WTC11 (cell line): ENCODE data around the gene DFFB. TPM values are rescaled to one million over a fixed set of nuclear protein-coding genes. Genes with fewer than 3 reads are reported as not detected.

Experiments used
- ATAC-seq: fragments of 200-7000 bp; cut with Tn5 transposase; 2 replicates; pipeline ENCODE4 v1.10.0; 2021; ENCODE audit warnings: mild to moderate bottlenecking, moderate library complexity
- CTCF ChIA-PET: fragments of 300-600 bp; sonication (Branson Sonifier 250); formaldehyde crosslinking; loops from one replicate; lab custom pipeline; 2021; ENCODE audit warnings: antibody characterized with exemption; lab: Charles Lee
- POLR2A ChIA-PET: fragments of 350-600 bp; sonication (Branson Sonifier 250); formaldehyde crosslinking; loops from one replicate; lab custom pipeline; 2021; ENCODE audit warnings: antibody characterized with exemption; lab: Charles Lee
- DNase-seq: peaks from one replicate; pipeline ENCODE4 v3.0.0; 2021; ENCODE audit warnings: low spot score
- H3K27ac Mint-ChIP-seq: 2 replicates; pipeline ENCODE4 v1.8.0; 2021; ENCODE audit warnings: mixed read lengths
- H3K27me3 Mint-ChIP-seq: 2 replicates; pipeline ENCODE4 v1.8.0; 2021; ENCODE audit warnings: low read depth, mild to moderate bottlenecking, moderate library complexity, mixed read lengths
- H3K36me3 Mint-ChIP-seq: 2 replicates; pipeline ENCODE4 v1.8.0; 2021; ENCODE audit warnings: mixed read lengths
- H3K4me1 Mint-ChIP-seq: 2 replicates; pipeline ENCODE4 v1.8.0; 2022; ENCODE audit warnings: mixed read lengths
- H3K4me3 Mint-ChIP-seq: 2 replicates; pipeline ENCODE4 v1.8.0; 2021; ENCODE audit warnings: mild to moderate bottlenecking, moderate library complexity, mixed read lengths
- H3K9me3 Mint-ChIP-seq: 2 replicates; pipeline ENCODE4 v1.8.0; 2021; ENCODE audit warnings: mixed read lengths
- ATF6 ChIP-seq: sonication (generic); formaldehyde crosslinking; IDR thresholded peaks from 2 replicates; pipeline ENCODE4 v1.8.1; 2023; ENCODE audit warnings: mild to moderate bottlenecking, missing genetic modification reagents
- CBFB ChIP-seq: sonication (generic); formaldehyde crosslinking; IDR thresholded peaks from 2 replicates; pipeline ENCODE4 v1.8.1; 2022; ENCODE audit warnings: mild to moderate bottlenecking, low read depth, missing genetic modification reagents
- CDX4 ChIP-seq: fragments of 250-450 bp; sonication (Bioruptor Pico); IDR thresholded peaks from 2 replicates; pipeline ENCODE4 v1.9.0; 2021; ENCODE audit warnings: moderate library complexity, mild to moderate bottlenecking, inconsistent platforms, borderline replicate concordance
- CREM ChIP-seq: sonication (generic); formaldehyde crosslinking; IDR thresholded peaks from 2 replicates; pipeline ENCODE4 v1.8.1; 2022; ENCODE audit warnings: mild to moderate bottlenecking, missing genetic modification reagents, moderate library complexity
- E2F1 ChIP-seq: sonication (generic); formaldehyde crosslinking; IDR thresholded peaks from 2 replicates; pipeline ENCODE4 v1.8.0; 2022; ENCODE audit warnings: mild to moderate bottlenecking, missing genetic modification reagents
- GABPB1 ChIP-seq: sonication (generic); formaldehyde crosslinking; IDR thresholded peaks from 2 replicates; pipeline ENCODE4 v1.8.1; 2023; ENCODE audit warnings: mild to moderate bottlenecking, missing genetic modification reagents
- IRF2 ChIP-seq: sonication (generic); formaldehyde crosslinking; IDR thresholded peaks from 2 replicates; pipeline ENCODE4 v1.8.0; 2022; ENCODE audit warnings: low read depth, missing genetic modification reagents, borderline replicate concordance
- NFATC4 ChIP-seq: fragments of 250-450 bp; sonication (Bioruptor Pico); IDR thresholded peaks from 2 replicates; pipeline ENCODE4 v1.9.0; 2021; ENCODE audit warnings: mild to moderate bottlenecking
- NR1H2 ChIP-seq: sonication (generic); formaldehyde crosslinking; IDR thresholded peaks from 2 replicates; pipeline ENCODE4 v1.9.0; 2021; ENCODE audit warnings: mild to moderate bottlenecking, moderate library complexity, missing genetic modification reagents
- OVOL2 ChIP-seq: fragments of 250-450 bp; sonication (Bioruptor Pico); IDR thresholded peaks from 2 replicates; pipeline ENCODE4 v1.9.0; 2021; ENCODE audit warnings: mild to moderate bottlenecking, borderline replicate concordance
- SMAD3 ChIP-seq: sonication (generic); formaldehyde crosslinking; IDR thresholded peaks from 2 replicates; pipeline ENCODE4 v1.8.0; 2022; ENCODE audit warnings: missing genetic modification reagents, mild to moderate bottlenecking, borderline replicate concordance
- SOX15 ChIP-seq: fragments of 250-450 bp; sonication (Bioruptor Pico); IDR thresholded peaks from 2 replicates; pipeline ENCODE4 v1.9.0; 2021; ENCODE audit warnings: mild to moderate bottlenecking
- TEAD1 ChIP-seq: sonication (generic); formaldehyde crosslinking; IDR thresholded peaks from 2 replicates; pipeline ENCODE4 v1.8.0; 2022; ENCODE audit warnings: mild to moderate bottlenecking, missing genetic modification reagents
- ZNF263 ChIP-seq: sonication (generic); formaldehyde crosslinking; IDR thresholded peaks from 2 replicates; pipeline ENCODE4 v1.8.1; 2022; ENCODE audit warnings: low read depth, mild to moderate bottlenecking, moderate library complexity, missing genetic modification reagents
- ZNF396 ChIP-seq: fragments of 250-450 bp; sonication (Bioruptor Pico); IDR thresholded peaks from 2 replicates; pipeline ENCODE4 v1.8.0; 2021; ENCODE audit warnings: mild to moderate bottlenecking, moderate library complexity, borderline replicate concordance
- total RNA-seq: library from RNA; stranded (reverse); gene quantifications from 3 replicates; pipeline ENCODE4 v1.2.3, GENCODE V29; 2021
- TF ChIP-seq, protein P1 (sequence below): sonication (generic); formaldehyde crosslinking; IDR thresholded peaks from 2 replicates; pipeline ENCODE4 v1.8.1; 2022; ENCODE audit warnings: low read depth, mild to moderate bottlenecking, moderate library complexity, missing genetic modification reagents, borderline replicate concordance
- TF ChIP-seq, protein P2 (sequence below): fragments of 200-600 bp; IDR thresholded peaks from 2 replicates; pipeline ENCODE4 v1.8.0; 2022; ENCODE audit warnings: antibody characterized with exemption
- TF ChIP-seq, protein P3 (sequence below): sonication (generic); formaldehyde crosslinking; IDR thresholded peaks from 2 replicates; pipeline ENCODE4 v1.8.0; 2023; ENCODE audit warnings: mild to moderate bottlenecking, missing genetic modification reagents
- TF ChIP-seq, protein P4 (sequence below): sonication (generic); formaldehyde crosslinking; IDR thresholded peaks from 2 replicates; pipeline ENCODE4 v1.8.1; 2023; ENCODE audit warnings: mild to moderate bottlenecking, missing genetic modification reagents, moderate library complexity
- TF ChIP-seq, protein P5 (sequence below): sonication (generic); formaldehyde crosslinking; IDR thresholded peaks from 2 replicates; pipeline ENCODE4 v1.8.1; 2022; ENCODE audit warnings: missing genetic modification reagents, borderline replicate concordance

The DFFB gene
- total RNA-seq, 1 experiment from 2014 or later: 9.2 TPM

GRCh38 chr1:3852091-3852490 is 5.2 kb upstream of the DFFB start:
- TF ChIP-seq, protein P1, sequence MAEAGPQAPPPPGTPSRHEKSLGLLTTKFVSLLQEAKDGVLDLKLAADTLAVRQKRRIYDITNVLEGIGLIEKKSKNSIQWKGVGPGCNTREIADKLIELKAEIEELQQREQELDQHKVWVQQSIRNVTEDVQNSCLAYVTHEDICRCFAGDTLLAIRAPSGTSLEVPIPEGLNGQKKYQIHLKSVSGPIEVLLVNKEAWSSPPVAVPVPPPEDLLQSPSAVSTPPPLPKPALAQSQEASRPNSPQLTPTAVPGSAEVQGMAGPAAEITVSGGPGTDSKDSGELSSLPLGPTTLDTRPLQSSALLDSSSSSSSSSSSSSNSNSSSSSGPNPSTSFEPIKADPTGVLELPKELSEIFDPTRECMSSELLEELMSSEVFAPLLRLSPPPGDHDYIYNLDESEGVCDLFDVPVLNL (CRISPR knock-in tag): no peak
- TF ChIP-seq NFATC4 (CRISPR knock-in tag) (no peak), TEAD1 (no peak), GABPB1 (no peak), ATF6 (CRISPR knock-in tag) (no peak), E2F1 (CRISPR knock-in tag) (no peak), SMAD3 (CRISPR knock-in tag) (no peak), SOX15 (CRISPR knock-in tag) (no peak), IRF2 (CRISPR knock-in tag) (no peak), CDX4 (CRISPR knock-in tag) (no peak), CBFB (CRISPR knock-in tag) (no peak)
- TF ChIP-seq, protein P2, sequence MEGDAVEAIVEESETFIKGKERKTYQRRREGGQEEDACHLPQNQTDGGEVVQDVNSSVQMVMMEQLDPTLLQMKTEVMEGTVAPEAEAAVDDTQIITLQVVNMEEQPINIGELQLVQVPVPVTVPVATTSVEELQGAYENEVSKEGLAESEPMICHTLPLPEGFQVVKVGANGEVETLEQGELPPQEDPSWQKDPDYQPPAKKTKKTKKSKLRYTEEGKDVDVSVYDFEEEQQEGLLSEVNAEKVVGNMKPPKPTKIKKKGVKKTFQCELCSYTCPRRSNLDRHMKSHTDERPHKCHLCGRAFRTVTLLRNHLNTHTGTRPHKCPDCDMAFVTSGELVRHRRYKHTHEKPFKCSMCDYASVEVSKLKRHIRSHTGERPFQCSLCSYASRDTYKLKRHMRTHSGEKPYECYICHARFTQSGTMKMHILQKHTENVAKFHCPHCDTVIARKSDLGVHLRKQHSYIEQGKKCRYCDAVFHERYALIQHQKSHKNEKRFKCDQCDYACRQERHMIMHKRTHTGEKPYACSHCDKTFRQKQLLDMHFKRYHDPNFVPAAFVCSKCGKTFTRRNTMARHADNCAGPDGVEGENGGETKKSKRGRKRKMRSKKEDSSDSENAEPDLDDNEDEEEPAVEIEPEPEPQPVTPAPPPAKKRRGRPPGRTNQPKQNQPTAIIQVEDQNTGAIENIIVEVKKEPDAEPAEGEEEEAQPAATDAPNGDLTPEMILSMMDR: no peak
- TF ChIP-seq, protein P3, sequence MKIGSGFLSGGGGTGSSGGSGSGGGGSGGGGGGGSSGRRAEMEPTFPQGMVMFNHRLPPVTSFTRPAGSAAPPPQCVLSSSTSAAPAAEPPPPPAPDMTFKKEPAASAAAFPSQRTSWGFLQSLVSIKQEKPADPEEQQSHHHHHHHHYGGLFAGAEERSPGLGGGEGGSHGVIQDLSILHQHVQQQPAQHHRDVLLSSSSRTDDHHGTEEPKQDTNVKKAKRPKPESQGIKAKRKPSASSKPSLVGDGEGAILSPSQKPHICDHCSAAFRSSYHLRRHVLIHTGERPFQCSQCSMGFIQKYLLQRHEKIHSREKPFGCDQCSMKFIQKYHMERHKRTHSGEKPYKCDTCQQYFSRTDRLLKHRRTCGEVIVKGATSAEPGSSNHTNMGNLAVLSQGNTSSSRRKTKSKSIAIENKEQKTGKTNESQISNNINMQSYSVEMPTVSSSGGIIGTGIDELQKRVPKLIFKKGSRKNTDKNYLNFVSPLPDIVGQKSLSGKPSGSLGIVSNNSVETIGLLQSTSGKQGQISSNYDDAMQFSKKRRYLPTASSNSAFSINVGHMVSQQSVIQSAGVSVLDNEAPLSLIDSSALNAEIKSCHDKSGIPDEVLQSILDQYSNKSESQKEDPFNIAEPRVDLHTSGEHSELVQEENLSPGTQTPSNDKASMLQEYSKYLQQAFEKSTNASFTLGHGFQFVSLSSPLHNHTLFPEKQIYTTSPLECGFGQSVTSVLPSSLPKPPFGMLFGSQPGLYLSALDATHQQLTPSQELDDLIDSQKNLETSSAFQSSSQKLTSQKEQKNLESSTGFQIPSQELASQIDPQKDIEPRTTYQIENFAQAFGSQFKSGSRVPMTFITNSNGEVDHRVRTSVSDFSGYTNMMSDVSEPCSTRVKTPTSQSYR: no peak
- Mint-ChIP-seq H3K9me3 (no peaks in the 10 kb centered on the region), H3K27ac (no peak overlapping the region), H3K27me3 (no peaks in the 10 kb centered on the region), H3K36me3 (peaks cover 5% of the 10 kb centered on the region; the same call in 1 of the 2 replicates), H3K4me1 (peaks cover 8% of the 10 kb centered on the region), H3K4me3 (no peak overlapping the region)
- ChIA-PET POLR2A (no interaction called here), CTCF (no interaction called here)
- ATAC-seq (no peak), DNase-seq (no peak)

DNA sequence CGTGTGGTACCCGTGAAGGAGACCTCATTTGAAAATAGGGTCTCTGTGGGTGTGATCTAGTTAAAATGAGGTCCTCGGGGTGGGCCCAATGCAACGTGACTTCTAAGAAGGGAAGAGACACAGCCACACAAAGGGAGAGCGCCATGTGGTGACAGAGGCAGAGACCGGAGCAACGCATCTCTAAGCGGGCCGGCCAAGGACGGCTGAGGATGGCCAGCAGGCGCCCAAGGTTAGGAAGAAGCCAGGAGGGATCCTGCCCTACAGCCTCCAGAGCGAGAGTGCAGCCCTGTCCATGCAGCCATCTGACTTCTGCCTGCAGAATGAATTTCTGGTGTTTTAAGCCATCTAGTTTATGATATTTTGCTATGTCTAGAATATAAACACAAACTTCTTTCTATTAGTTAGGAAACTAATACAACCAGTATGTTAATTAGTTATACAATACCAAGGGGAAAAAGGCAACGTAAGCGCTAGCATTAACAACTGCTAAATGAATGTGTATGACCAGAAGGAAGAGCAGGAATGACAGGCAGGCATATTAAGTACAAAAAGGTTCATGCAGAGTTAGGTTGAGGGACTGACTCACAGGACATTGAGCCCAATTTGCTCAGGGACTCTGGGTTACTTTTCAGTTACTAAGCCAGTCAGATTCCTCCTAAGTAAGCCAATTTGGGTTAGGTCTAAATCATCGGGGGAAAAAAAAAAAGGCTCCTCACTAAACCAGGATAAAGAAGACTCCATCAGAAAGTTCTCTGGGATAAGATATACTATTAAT is 4.4 kb upstream of the DFFB start:
- peaks cover 4% of the 10 kb centered on the region; the same call in 1 of the 2 replicates for H3K36me3 Mint-ChIP-seq
- ATAC-seq: no peak
- no peaks in the 10 kb centered on the region for H3K27me3 Mint-ChIP-seq
- H3K27ac Mint-ChIP-seq: no peak overlapping the region
- H3K9me3 Mint-ChIP-seq: no peaks in the 10 kb centered on the region
- H3K4me1 Mint-ChIP-seq: peaks cover 8% of the 10 kb centered on the region
- DNase-seq: no peak
- CTCF ChIA-PET: no interaction called here
- H3K4me3 Mint-ChIP-seq: no peak overlapping the region
- POLR2A ChIA-PET: no interaction called here
- no peak for TF ChIP-seq CBFB (CRISPR knock-in tag)
- no peak for TF ChIP-seq NR1H2
- TF ChIP-seq ZNF263 (CRISPR knock-in tag): no peak
- no peak for TF ChIP-seq OVOL2 (CRISPR knock-in tag)
- TF ChIP-seq ZNF396 (CRISPR knock-in tag): no peak
- TF ChIP-seq, protein P4, sequence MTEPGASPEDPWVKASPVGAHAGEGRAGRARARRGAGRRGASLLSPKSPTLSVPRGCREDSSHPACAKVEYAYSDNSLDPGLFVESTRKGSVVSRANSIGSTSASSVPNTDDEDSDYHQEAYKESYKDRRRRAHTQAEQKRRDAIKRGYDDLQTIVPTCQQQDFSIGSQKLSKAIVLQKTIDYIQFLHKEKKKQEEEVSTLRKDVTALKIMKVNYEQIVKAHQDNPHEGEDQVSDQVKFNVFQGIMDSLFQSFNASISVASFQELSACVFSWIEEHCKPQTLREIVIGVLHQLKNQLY (CRISPR knock-in tag): no peak
- TF ChIP-seq CREM (CRISPR knock-in tag): no peak
- TF ChIP-seq GABPB1: no peak
- TF ChIP-seq, protein P5, sequence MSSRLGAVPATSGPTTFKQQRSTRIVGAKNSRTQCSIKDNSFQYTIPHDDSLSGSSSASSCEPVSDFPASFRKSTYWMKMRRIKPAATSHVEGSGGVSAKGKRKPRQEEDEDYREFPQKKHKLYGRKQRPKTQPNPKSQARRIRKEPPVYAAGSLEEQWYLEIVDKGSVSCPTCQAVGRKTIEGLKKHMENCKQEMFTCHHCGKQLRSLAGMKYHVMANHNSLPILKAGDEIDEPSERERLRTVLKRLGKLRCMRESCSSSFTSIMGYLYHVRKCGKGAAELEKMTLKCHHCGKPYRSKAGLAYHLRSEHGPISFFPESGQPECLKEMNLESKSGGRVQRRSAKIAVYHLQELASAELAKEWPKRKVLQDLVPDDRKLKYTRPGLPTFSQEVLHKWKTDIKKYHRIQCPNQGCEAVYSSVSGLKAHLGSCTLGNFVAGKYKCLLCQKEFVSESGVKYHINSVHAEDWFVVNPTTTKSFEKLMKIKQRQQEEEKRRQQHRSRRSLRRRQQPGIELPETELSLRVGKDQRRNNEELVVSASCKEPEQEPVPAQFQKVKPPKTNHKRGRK (CRISPR knock-in tag): no peak
